HepG2 (cell line): ENCODE results near the gene CFAP210.

Source experiments
- CREM ChIP-seq, 2 experiments: sonication (generic) in 1 of 2; formaldehyde crosslinking in 1 of 2; IDR thresholded peaks; 2 replicates each; pipeline versions ENCODE4 v1.4.0 to v1.6.1; 2016 to 2020; ENCODE audit warnings: antibody characterized with exemption in 1 of 2, mild to moderate bottlenecking in 1 of 2, missing genetic modification reagents in 1 of 2
- DNMT3B ChIP-seq: conservative IDR thresholded peaks from 2 replicates; pipeline ENCODE4 v1.6.1; 2016; ENCODE audit warnings: missing biosample characterization, control low read depth
- HNRNPUL1 ChIP-seq: fragments of 200-400 bp; formaldehyde crosslinking; IDR thresholded peaks from 2 replicates; pipeline ENCODE4 v1.6.1; 2017; ENCODE audit warnings: low read depth, mild to moderate bottlenecking, low read length, moderate library complexity
- JUNB ChIP-seq: sonication (generic); formaldehyde crosslinking; IDR thresholded peaks from 2 replicates; pipeline ENCODE4 v1.8.0; 2022; ENCODE audit warnings: missing genetic modification reagents, mild to moderate bottlenecking, borderline replicate concordance
- MAFG ChIP-seq: sonication (generic); formaldehyde crosslinking; IDR thresholded peaks from 2 replicates; pipeline ENCODE4 v1.5.1; 2020; ENCODE audit warnings: mild to moderate bottlenecking, missing genetic modification reagents
- MAX ChIP-seq: IDR thresholded peaks from 2 replicates; pipeline ENCODE4 v1.6.1; 2012; ENCODE audit warnings: inconsistent platforms
- POLR2A ChIP-seq, 2 experiments: IDR thresholded peaks; 2 replicates each; pipeline ENCODE4 v1.6.1; 2011; ENCODE audit warnings: low read depth in 2 of 2, low read length in 2 of 2, mild to moderate bottlenecking in 1 of 2, moderate library complexity in 1 of 2; ENCODE audit not compliant: insufficient read depth in 1 of 2
- POLR2AphosphoS5 ChIP-seq: IDR thresholded peaks from 2 replicates; pipeline ENCODE4 v1.6.1; 2012; ENCODE audit warnings: low read depth, low read length
- TAF1 ChIP-seq: sonication (generic); formaldehyde crosslinking; IDR thresholded peaks from 2 replicates; pipeline ENCODE4 v1.4.0; 2020; ENCODE audit warnings: missing genetic modification reagents
- TCF12 ChIP-seq, 2 experiments: fragments of 450-650 bp in 1 of 2; sonication (generic) in 1 of 2; formaldehyde crosslinking in 1 of 2; IDR thresholded peaks; 2 replicates each; pipeline versions ENCODE4 v1.6.1 to v1.8.0; 2017 to 2022; ENCODE audit warnings: antibody characterized with exemption in 1 of 2, mild to moderate bottlenecking in 1 of 2, missing genetic modification reagents in 1 of 2, moderate library complexity in 1 of 2
- TEAD3 ChIP-seq: optimal IDR thresholded peaks from 2 replicates; pipeline ENCODE3; 2016; ENCODE audit warnings: borderline replicate concordance
- UBTF ChIP-seq: sonication (generic); formaldehyde crosslinking; IDR thresholded peaks from 2 replicates; pipeline ENCODE4 v1.4.0; 2020; ENCODE audit warnings: mild to moderate bottlenecking, missing genetic modification reagents
- ZNF335 ChIP-seq: sonication (generic); formaldehyde crosslinking; IDR thresholded peaks from 2 replicates; pipeline ENCODE4 v1.4.0; 2020; ENCODE audit warnings: missing genetic modification reagents
- TF ChIP-seq, protein P1 (sequence below): sonication (generic); formaldehyde crosslinking; IDR thresholded peaks from 2 replicates; pipeline ENCODE4 v1.5.0; 2020; ENCODE audit warnings: mild to moderate bottlenecking, missing genetic modification reagents, moderate library complexity

GRCh38 chr2:169641464-169641863, 52.7 kb downstream of the CFAP210 start:
- TF ChIP-seq UBTF (CRISPR knock-in tag) (no peak), TAF1 (CRISPR knock-in tag) (no peak), POLR2AphosphoS5 (no peak), HNRNPUL1 (no peak), TEAD3 (CRISPR knock-in tag) (no peak), MAFG (CRISPR knock-in tag) (no peak), TCF12 (IDR thresholded peaks at IDR 0.05) (no peak), TCF12 (CRISPR knock-in tag; IDR thresholded peaks at IDR 0.05) (no peak), ZNF335 (no peak), MAX (no peak), DNMT3B (no peak), POLR2A (IDR thresholded peaks at IDR 0.05; ENCODE audit: insufficient read depth in 1 of 2, low read depth in 2 of 2, low read length in 2 of 2) (no peak), CREM (IDR thresholded peaks at IDR 0.05) (no peak), CREM (CRISPR knock-in tag; IDR thresholded peaks at IDR 0.05) (no peak), JUNB (no peak)
- TF ChIP-seq, protein P1, sequence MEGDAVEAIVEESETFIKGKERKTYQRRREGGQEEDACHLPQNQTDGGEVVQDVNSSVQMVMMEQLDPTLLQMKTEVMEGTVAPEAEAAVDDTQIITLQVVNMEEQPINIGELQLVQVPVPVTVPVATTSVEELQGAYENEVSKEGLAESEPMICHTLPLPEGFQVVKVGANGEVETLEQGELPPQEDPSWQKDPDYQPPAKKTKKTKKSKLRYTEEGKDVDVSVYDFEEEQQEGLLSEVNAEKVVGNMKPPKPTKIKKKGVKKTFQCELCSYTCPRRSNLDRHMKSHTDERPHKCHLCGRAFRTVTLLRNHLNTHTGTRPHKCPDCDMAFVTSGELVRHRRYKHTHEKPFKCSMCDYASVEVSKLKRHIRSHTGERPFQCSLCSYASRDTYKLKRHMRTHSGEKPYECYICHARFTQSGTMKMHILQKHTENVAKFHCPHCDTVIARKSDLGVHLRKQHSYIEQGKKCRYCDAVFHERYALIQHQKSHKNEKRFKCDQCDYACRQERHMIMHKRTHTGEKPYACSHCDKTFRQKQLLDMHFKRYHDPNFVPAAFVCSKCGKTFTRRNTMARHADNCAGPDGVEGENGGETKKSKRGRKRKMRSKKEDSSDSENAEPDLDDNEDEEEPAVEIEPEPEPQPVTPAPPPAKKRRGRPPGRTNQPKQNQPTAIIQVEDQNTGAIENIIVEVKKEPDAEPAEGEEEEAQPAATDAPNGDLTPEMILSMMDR (CRISPR knock-in tag), result no peak
